NCI-H187 treated with DMSO at 0.1 percent for 48 hours (cell line): ENCODE results near the gene PATJ.
"Not testable (repeated sequence)": the region's sequence is repeated elsewhere in the genome, so short reads cannot be mapped to it uniquely, and the experiment has no call there.

ENCODE experiments used
- DNase-seq: peaks from one replicate; lab custom pipeline; 2025; lab: John Stamatoyannopoulos, UW

Gene PATJ

GRCh38 chr1:61828805-61829204 is 86.5 kb downstream of the PATJ start:
- no peak for DNase-seq

DNA sequence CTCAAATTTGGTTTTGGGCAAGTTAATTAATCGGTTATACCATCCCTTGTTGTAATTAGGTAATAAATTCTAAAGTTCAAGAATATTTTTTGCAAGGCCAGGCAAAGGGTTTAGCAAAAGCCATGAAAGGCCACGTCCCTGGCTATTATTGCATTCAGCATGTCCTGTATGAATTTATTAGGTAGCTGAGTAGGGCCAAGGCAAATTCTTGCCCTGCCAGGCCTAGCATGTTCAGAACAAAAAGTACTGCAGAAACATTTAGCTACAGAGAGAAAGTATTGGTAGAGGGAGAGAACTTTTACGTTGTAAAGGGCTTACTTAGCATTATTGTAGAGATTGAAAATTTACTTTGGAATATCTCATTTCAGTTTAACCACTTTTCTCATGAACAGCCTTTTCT is 94.4 kb downstream of the PATJ start:
- DNase-seq, result no peak

- not testable (repeated sequence) for DNase-seq
Observed at GRCh38 chr1:61837607-61838006, 95.3 kb downstream of the PATJ start.

DNA sequence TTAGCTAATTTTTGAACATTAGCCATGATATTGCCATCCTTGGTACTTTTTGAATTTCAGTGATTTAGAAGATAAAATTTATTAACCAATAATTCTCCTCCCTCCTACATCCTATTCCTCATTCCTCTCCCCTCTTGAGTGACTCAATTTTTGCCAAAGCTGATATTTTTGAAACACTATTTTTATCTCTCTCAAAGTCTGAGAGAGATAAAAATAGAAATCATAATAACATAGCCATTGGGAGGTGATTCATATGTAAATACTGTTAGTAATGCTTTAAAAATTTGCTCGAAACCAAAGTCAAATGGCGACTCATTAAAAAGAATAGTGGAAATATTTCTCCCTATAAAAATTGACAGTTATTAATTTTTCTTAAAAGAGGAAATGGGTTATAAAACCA is 97.4 kb downstream of the PATJ start:
- DNase-seq, result no peak

DNA sequence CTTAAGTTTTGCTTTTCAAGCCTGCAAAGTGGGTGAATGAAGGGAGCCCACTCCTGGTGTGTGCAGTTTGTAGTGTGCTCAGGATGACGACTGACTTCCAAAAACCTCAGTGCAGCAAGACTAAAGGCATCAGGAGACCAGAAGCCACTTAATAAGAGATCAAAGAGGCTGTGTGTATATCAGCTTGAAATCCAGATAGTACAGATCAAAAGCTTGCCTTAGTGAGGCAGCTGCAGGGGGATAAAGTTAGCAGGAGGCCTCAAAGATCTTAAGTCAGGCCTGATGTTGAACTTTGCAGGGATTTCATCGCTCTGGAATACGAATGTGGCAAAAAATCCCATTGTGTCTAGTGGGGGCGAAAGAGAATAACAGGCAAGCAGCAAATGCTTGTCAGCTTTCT is 99.8 kb downstream of the PATJ start:
- DNase-seq, result no peak

DNA sequence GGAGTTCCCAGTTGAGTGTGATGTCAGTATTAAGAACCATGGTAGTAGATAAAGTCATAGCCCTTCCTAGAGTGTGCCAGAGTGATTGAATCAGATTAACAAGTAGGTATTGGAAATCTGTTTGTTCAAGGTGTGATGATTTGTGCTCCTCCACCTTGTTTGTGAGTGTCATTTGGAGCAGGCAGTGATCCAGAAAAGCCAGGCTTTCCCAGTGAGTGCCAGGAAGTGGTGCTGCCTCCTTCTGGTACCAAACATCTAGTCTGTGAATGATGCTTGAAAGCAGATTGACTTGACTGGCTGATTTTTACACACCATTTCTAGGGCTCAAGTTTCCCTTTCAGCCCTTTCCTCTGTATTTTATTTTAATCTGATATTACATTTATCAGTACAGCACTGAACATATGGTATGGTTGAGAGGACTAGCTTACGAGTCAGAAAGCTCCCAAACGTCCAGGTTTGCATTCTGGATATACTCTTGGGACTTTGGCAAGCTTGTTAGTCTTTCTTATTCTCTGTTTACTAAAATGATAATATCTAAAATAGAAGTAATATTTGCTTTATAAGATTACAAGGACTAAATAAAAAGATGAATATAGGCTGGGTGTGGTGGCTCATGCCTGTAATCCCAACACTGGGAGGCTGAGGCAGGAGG is 100.7 kb downstream of the PATJ start:
- DNase-seq, result no peak

DNA sequence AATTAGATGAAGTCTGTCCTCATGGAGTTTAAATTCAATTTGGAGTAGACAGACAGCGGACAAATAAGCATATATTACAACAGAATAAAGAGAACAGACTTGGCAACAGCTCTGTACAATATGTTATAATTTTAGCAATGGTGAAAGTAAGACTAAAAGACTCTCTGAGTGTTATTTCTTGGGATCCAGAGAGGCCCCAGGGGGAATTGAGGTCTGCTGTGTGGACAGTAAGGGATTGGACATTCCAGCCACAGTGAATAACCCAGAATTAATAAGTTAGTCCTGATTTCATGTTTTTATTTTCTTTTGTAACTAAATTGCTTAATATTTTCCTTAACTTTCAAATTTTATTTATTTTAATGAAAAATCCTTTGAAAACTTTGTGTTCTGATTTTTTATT is 101.7 kb downstream of the PATJ start:
- DNase-seq, result no peak

DNA sequence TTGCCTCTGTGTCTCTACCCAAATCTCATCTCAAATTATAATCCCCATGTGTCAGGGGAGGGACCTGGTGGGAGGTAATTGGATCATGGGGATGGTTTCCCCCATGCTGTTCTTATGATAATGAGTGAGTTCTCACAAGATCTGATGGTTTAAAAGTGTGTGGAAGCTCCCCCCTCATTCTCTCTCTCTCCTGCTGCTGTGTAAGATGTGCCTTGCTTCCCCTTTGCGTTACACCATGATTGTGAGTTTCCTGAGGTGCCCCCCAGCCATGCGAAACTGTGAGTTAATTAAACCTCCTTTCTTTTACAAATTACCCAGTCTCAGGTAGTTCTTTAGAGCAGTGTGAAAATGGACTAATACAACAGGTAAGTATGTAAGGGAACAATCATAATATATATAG is 102.4 kb downstream of the PATJ start:
- not testable (repeated sequence) for DNase-seq

- no peak for DNase-seq
Observed at GRCh38 chr1:61851235-61851634, 109.0 kb downstream of the PATJ start.

DNA sequence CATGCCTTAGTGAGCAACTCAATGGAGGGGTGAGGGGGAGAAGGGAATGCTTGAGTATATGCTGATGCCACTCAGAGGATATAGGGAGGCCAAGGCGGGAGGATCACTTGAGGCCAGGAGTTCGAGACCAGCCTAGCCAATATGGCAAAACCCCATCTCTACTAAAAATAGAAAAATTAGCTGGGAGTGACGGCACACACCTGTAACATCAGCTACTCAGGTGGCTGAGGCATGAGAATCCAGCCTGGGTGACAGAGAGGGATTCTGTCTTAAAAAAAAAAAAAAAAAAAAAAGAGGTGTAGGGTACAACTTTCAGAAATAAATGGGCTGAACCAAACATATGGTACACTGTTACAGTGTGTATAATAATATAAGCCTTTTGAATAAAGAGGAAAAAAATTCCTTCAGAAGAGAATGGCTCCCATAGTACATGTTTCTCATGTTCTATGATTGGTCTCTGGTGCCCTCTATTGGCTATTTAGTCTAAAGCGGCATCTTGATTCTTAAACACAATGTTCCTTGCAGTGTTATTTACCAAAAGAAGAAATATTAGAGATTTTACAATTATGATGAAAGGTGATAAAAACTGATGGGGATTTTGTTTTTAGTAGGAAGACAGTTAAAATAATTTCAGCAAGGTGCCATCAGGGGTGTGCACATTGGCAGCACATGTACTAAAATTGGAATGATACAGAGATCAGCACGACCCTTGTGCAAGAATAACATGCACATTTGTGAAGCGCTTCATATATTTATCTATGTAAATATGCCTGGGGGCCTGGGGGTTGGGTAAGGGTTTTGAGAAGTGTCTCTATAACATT is 109.8 kb downstream of the PATJ start:
- DNase-seq, result no peak

- DNase-seq, result no peak
Observed at GRCh38 chr1:61852670-61853015, 110.4 kb downstream of the PATJ start.

- no peak for DNase-seq
Observed at GRCh38 chr1:61853583-61853982, 111.3 kb downstream of the PATJ start.

DNA sequence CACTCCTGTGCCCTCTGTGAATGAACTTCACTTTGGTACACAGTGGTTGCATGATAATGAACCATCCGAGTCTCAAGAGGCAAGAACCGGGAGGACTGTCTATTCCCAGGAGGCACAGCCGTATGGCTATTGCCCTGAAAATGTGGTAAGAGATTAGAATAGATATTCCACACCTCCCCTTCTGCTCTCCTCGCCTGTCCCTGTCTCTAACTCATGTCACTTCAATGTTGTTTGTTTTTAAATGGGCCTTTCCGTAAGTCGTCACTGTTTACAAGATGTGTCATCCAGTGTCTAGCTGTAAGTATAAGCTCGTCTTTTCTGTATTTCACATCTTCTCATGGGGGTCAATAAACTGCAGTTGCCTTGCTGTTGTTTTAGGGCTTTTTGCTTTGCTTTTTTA is 122.2 kb downstream of the PATJ start:
- DNase-seq, result no peak

DNA sequence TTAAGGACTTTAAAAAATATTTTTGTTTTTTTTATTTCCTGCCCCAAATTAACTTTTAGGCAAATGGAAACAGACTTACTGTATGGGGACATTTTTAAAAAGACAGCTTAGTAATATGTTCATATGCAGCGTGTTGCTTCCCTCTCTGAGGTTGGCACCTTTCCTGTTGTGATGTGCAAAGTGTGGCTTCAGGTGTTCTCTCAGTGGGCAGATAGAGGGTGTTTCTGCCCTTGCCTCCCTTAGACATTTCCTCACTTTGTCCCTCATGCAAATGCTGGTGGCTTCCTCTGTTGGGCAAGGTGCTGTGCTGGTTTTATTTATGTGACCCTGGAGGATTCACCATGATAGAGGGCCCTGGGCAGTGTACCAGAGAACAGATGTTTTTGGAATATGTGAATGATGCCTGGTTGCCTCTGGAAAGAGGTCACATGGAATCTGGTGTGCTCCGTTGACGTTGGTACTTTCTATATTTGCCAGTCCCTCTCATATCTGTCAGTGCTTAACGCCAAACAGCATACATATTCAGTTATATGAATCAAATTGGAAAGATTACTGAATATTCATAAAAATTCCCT is 123.5 kb downstream of the PATJ start:
- DNase-seq, result no peak

DNA sequence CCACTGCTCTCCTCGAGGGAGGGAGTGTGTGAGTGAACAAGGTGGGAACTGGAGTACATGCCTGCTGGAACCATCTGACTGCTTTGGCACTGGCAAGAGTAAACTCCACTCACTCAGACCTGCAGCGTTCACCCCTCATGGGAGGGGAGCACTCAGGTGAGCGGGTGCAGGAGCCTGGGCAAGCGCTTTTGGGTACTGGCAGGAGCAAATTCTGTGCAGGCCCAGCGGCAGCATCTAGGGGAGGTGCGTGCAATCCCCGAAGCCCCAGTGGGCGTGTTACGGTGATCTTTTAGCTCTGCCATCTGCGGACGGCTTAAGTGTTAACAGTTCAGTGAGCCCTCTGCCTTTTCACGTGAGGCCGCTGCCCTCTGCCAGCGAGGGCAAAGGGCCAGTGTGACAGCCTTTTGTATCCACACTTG is 127.4 kb downstream of the PATJ start:
- no peak for DNase-seq

DNA sequence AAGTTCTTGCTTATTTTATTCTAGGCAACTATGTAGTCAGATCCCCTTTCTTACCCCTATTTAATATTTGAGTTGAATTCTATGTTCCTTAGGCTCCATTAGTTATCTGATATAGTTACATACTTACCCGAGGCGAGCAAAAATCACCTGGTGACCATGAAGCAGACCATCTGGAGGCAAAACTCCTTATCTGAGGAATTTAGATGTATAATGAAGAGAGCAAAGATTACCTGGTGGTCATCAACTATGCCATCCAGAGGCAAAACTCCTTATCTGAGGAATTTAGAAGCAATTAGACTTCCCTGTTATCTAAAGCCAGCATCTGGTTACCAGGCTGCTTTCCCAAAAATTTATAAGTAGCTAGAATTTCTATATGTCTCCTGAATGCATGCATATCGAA is 129.9 kb downstream of the PATJ start:
- DNase-seq, result no peak

DNA sequence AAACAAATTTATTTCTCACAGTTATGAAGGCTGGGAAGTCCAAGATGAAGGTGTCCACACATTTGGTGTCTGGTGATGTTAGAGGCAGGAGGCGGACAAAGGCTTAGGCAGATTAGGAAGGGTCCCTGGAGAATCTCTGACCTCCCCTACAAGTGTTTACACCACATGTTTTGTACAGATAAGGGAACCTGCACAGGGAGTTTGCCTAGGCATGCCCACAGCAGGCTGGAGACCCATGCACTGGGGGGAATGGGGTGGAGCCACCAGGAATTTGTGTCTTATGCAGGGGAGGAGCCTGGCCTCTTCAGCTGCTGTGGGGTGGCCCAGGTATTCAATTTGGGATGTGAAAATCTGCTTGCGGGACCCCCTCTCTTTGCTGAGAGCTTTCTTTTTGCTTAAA is 131.3 kb downstream of the PATJ start:
- no peak for DNase-seq

- DNase-seq, result no peak
Observed at GRCh38 chr1:61873994-61874393, 131.7 kb downstream of the PATJ start.

DNA sequence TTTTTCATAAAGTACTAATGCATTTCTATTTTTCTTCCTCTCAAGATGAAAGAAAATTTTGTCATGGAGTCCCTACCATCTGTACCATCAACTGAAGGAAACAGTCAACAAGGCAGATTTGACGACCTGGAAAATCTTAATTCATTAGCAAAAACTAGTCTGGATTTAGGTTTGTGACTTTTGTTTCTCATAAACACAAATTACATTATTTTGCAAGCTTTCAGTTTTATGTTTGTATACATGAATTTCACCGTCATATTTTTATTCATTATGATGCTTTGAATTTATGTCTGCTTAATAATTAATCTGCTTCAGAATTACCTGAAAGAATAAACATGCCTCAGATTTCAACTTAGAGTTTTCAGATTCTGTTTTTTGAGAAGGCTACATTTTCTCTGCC is 132.9 kb downstream of the PATJ start:
- DNase-seq, result no peak

GRCh38 chr1:61879887-61880474 is 137.7 kb downstream of the PATJ start:
- not testable (repeated sequence) for DNase-seq

DNA sequence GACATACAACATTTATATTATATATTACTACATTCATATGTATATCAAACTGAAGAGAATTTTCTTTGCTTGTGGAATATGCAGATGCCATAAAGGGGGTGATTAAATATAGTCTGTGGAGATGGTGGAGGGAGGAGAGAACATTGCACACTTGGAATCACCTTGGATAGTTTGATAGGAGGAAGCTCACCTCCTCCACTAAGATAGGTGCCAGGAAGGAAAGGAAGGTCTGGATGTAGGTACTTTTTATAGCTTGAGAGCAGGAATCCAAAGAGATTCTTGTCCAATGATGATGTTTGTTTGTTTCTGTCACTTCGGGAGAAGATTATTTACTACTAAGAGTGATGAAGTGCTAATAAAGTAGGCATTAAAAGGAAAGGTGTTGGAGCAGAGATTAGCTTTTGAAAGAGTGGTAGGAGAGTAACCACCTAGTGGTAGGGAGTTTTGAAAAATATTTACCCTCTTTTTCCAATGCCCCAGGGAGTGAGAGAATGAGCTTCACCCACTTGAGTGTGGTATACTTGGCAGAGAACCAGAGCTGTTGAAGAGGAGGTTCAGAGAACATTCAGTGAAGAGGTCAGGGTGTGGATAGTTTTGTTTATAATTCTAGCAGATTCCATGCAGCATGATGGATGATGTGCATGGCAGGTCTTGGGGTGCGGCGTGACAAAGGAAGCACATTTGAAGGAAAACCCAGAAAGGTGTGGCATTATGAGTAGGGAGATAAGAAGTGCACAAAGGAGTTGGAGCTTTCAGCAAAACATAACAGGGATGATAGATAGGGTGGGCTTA is 145.0 kb downstream of the PATJ start:
- DNase-seq, result peak; percentile 77

DNA sequence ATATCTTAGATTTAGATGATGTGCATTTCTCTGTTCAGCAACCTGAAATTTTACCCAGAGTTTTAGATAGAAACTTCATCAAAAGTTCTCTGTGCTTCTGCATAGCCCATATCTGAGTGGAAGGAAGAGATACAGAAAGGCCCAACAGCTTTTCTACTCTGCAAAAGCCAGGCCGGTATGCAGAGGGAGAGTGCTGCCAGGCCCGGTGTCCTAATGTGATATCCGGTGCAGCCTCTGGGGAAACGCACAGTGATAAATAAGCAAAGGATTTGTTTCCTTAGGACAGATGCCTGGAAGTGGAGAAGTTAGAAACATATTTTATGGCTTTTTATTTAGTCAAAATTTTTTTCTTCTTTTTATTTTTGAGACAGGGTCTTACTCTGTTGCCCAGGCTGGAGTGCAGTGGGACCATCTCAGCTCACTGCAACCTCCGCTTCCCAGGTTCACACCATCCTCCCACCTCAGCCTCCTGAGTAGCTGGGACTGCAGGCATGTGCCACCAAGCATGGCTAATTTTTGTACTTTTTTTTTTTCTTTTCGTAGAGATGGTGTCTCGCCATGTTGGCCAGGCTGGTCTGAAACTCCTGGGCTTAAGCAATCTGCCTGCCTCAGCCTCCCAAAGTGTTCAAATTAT is 145.8 kb downstream of the PATJ start:
- no peak for DNase-seq
